CD14-positive monocyte (primary cell): ENCODE data around the gene ABTB2. TPM values are rescaled to one million over a fixed set of nuclear protein-coding genes. Genes with fewer than 3 reads are reported as not detected.

ENCODE experiments used
- DNase-seq, 3 donors: peaks; one replicate each; pipeline ENCODE4 v3.0.0-alpha.2; 2011 to 2022
- H2AFZ ChIP-seq: 2 replicates; pipeline ENCODE4 v1.6.0; 2012; ENCODE audit warnings: mild to moderate bottlenecking, low read depth, low read length, inconsistent platforms; ENCODE audit not compliant: insufficient read depth, poor library complexity, severe bottlenecking
- H3K27ac ChIP-seq, 2 donors: 1 replicate in 1 of 2; 2 replicates in 1 of 2; pipeline ENCODE4 v1.5.1; 2012 to 2013; ENCODE audit warnings: low read length in 2 of 2, control low read depth in 1 of 2, inconsistent platforms in 1 of 2, low read depth in 1 of 2, mild to moderate bottlenecking in 1 of 2
- H3K27me3 ChIP-seq, 2 donors: one replicate each; pipeline versions ENCODE4 v1.6.0 to v1.6.1; 2011 to 2013; ENCODE audit warnings: low read length in 2 of 2; ENCODE audit not compliant: control insufficient read depth in 2 of 2, insufficient read depth in 2 of 2
- H3K36me3 ChIP-seq, 2 donors: replicated peaks in 1 of 2; 1 replicate in 1 of 2; 2 replicates in 1 of 2; pipeline versions ENCODE4 v1.5.1 to v1.6.1; 2012 to 2013; ENCODE audit warnings: low read length in 2 of 2, control low read depth in 1 of 2, inconsistent platforms in 1 of 2, mild to moderate bottlenecking in 1 of 2; ENCODE audit not compliant: insufficient read depth in 2 of 2, control insufficient read depth in 1 of 2
- H3K4me1 ChIP-seq, 2 donors: 1 replicate in 1 of 2; 2 replicates in 1 of 2; pipeline versions ENCODE4 v1.5.1 to v1.6.1; 2012 to 2013; ENCODE audit warnings: low read length in 2 of 2, control low read depth in 1 of 2, inconsistent platforms in 1 of 2, mild to moderate bottlenecking in 1 of 2, moderate library complexity in 1 of 2; ENCODE audit not compliant: insufficient read depth in 2 of 2, control insufficient read depth in 1 of 2
- H3K4me2 ChIP-seq: replicated peaks from 2 replicates; pipeline ENCODE3; 2012; ENCODE audit warnings: low read length, moderate library complexity, mild to moderate bottlenecking; ENCODE audit not compliant: poor library complexity, severe bottlenecking; ENCODE audit errors: extremely low read depth
- H3K4me3 ChIP-seq, 3 experiments: fragments of 200-600 bp in 1 of 3; sonication (generic) in 1 of 3; replicated peaks in 1 of 3; 1 replicate in 2 of 3; 2 replicates in 1 of 3; pipeline ENCODE4 v1.5.1; 2011 to 2013; ENCODE audit warnings: low read length in 3 of 3, mild to moderate bottlenecking in 3 of 3, control low read depth in 2 of 3, low read depth in 2 of 3, inconsistent platforms in 1 of 3, moderate library complexity in 1 of 3
- H3K79me2 ChIP-seq: 2 replicates; pipeline ENCODE4 v1.6.0; 2012; ENCODE audit warnings: mild to moderate bottlenecking, control low read depth, inconsistent platforms, low read length, moderate library complexity; ENCODE audit not compliant: insufficient read depth
- H3K9ac ChIP-seq: 2 replicates; pipeline ENCODE4 v1.6.0; 2017; ENCODE audit warnings: low read length, mild to moderate bottlenecking; ENCODE audit not compliant: insufficient read depth, poor library complexity, severe bottlenecking
- H3K9me3 ChIP-seq, 2 donors: replicated peaks in 1 of 2; 1 replicate in 1 of 2; 2 replicates in 1 of 2; pipeline versions ENCODE4 v1.5.1 to v1.6.1; 2012 to 2013; ENCODE audit warnings: low read length in 2 of 2, control low read depth in 1 of 2; ENCODE audit not compliant: control insufficient read depth in 1 of 2, insufficient read depth in 1 of 2
- H4K20me1 ChIP-seq: 2 replicates; pipeline ENCODE4 v1.6.0; 2012; ENCODE audit warnings: mild to moderate bottlenecking, low read length, control low read depth, moderate library complexity; ENCODE audit not compliant: insufficient read depth
- H3K27ac Mint-ChIP-seq, 7 donors: one replicate each; pipeline ENCODE4 v1.8.0; 2020; ENCODE audit warnings: mild to moderate bottlenecking in 7 of 7, mixed read lengths in 7 of 7, moderate library complexity in 6 of 7, inconsistent platforms in 2 of 7
- H3K27me3 Mint-ChIP-seq, 3 donors: one replicate each; pipeline ENCODE4 v1.8.0; 2021 to 2022; ENCODE audit warnings: low read depth in 3 of 3, mild to moderate bottlenecking in 3 of 3, mixed read lengths in 3 of 3, moderate library complexity in 3 of 3, inconsistent platforms in 1 of 3
- H3K36me3 Mint-ChIP-seq, 2 donors: one replicate each; pipeline ENCODE4 v1.8.0; 2020; ENCODE audit warnings: mixed read lengths in 2 of 2, inconsistent platforms in 1 of 2, mild to moderate bottlenecking in 1 of 2
- H3K4me1 Mint-ChIP-seq: one replicate; pipeline ENCODE4 v1.8.0; 2020; ENCODE audit warnings: mild to moderate bottlenecking, mixed read lengths
- H3K4me3 Mint-ChIP-seq, 2 donors: one replicate each; pipeline ENCODE4 v1.8.0; 2020; ENCODE audit warnings: mild to moderate bottlenecking in 2 of 2, mixed read lengths in 2 of 2, moderate library complexity in 1 of 2
- H3K9me3 Mint-ChIP-seq, 7 donors: one replicate each; pipeline ENCODE4 v1.8.0; 2020 to 2022; ENCODE audit warnings: mixed read lengths in 7 of 7, mild to moderate bottlenecking in 6 of 7, moderate library complexity in 6 of 7, inconsistent platforms in 2 of 7
- CTCF ChIP-seq: fragments of 200-600 bp; IDR thresholded peaks from one replicate; pipeline ENCODE4 v1.8.0; 2022; ENCODE audit warnings: antibody characterized with exemption, mild to moderate bottlenecking
- WGBS: methylation state at CpG from one replicate; pipeline ENCODE4 v1.1.5; 2013; ENCODE audit warnings: missing lambda C conversion rate; ENCODE audit not compliant: insufficient coverage; 5-methylcytosine and 5-hydroxymethylcytosine counted together
- intact Hi-C, 2 donors: fragments of 100-400 bp; cut with micrococcal nuclease; formaldehyde crosslinking; loops; one replicate each; pipeline versions ENCODE4 v1.15.0 to v1.15.1; 2023
- polyA plus RNA-seq, 3 donors: library from polyadenylated mRNA; depleted of rRNA in 1 of 3; unstranded in 2 of 3; stranded (reverse) in 1 of 3; fragments of 300-500 nt in 2 of 3; fragments of >200 nt in 1 of 3; fragmentation: Illumina TruSeq in 2 of 3; gene quantifications; 1 replicate in 2 of 3; 2 replicates in 1 of 3; pipeline ENCODE4 v1.2.3, GENCODE V29; 2012 to 2021

ABTB2 gene
- polyA plus RNA-seq, 3 donors = 0.25 to 1.7 (median 0.26) TPM

- peak overlapping the region in 1 of 2 donors; percentile 88 for H3K4me3 Mint-ChIP-seq
Measured at GRCh38 chr11:34354782-34355181, 3.0 kb downstream of the ABTB2 start.

GRCh38 chr11:34353881-34354280 is 3.9 kb downstream of the ABTB2 start:
- Histone ChIP-seq H3K9ac (no peak overlapping the region), H3K36me3 (no peaks in the 10 kb centered on the region), H3K4me1 (peaks cover 28 to 31% of the 10 kb centered on the region in 2 donors), H3K27me3 (peaks cover 13 to 18% of the 10 kb centered on the region in 2 donors), H2AFZ (no peak overlapping the region), H3K27ac (no peak overlapping the region), H3K4me3 (no peak overlapping the region), H3K9me3 (no peaks in the 10 kb centered on the region), H3K79me2 (no peaks in the 10 kb centered on the region), H3K4me2 (no peak overlapping the region), H4K20me1 (peaks cover 14% of the 10 kb centered on the region)
- intact Hi-C loops = loop anchor here (10.0 kb wide), 4 partner anchors 49 to 489 kb away; partner anchors contain the start of gene NAT10 (in 1 of the 2)
- 100% methylated on average over 3 of the region's 4 CpGs for WGBS
- DNase-seq = no peak
- peaks cover 22 to 46% (median 27%) of the 10 kb centered on the region in 3 donors for H3K27me3 Mint-ChIP-seq
- H3K4me1 Mint-ChIP-seq = peaks cover 36% of the 10 kb centered on the region
- peaks cover 8 to 20% of the 10 kb centered on the region in 2 donors for H3K36me3 Mint-ChIP-seq
- peaks cover 0 to 4% (median 0%) of the 10 kb centered on the region in 7 donors for H3K9me3 Mint-ChIP-seq
- TF ChIP-seq CTCF = no peak
- H3K27ac Mint-ChIP-seq = no peak overlapping the region
- H3K4me3 Mint-ChIP-seq = peak overlapping the region in 1 of 2 donors; percentile 12

More at GRCh38 chr11:34354782-34355181, 3.0 kb downstream of the ABTB2 start:
- Mint-ChIP-seq H3K27ac (no peak overlapping the region), H3K9me3 (peaks cover 0 to 4% (median 0%) of the 10 kb centered on the region in 7 donors), H3K4me1 (peaks cover 40% of the 10 kb centered on the region), H3K36me3 (peaks cover 8 to 20% of the 10 kb centered on the region in 2 donors), H3K27me3 (peaks cover 22 to 45% (median 27%) of the 10 kb centered on the region in 3 donors)
- Histone ChIP-seq H3K36me3 (no peaks in the 10 kb centered on the region), H3K27me3 (peaks cover 13 to 18% of the 10 kb centered on the region in 2 donors), H3K4me1 (peaks cover 30 to 39% of the 10 kb centered on the region in 2 donors), H3K4me3 (no peak overlapping the region), H4K20me1 (peaks cover 14% of the 10 kb centered on the region), H3K9ac (no peak overlapping the region), H3K79me2 (no peaks in the 10 kb centered on the region), H3K27ac (no peak overlapping the region), H3K9me3 (no peaks in the 10 kb centered on the region), H3K4me2 (no peak overlapping the region), H2AFZ (no peak overlapping the region)
- TF ChIP-seq CTCF = no peak
- intact Hi-C loops = loop anchor here (5.0 to 10.0 kb wide), 8 partner anchors 47 to 490 kb away; partner anchors contain the start of gene NAT10 (in 1 of the 2)
- peak in 1 of 3 donors; percentile 57 for DNase-seq
